HEK293 (cell line): ENCODE results near the gene CD164.

Experiments used
- CTCF ChIA-PET: fragments of 350-600 bp; formaldehyde crosslinking; extraction: SDS; loops from one replicate; lab custom pipeline; 2021; ENCODE audit warnings: antibody characterized with exemption; lab: Yijun Ruan, JAX
- POLR2A ChIA-PET: fragments of 300-600 bp; formaldehyde crosslinking; extraction: SDS; loops from one replicate; lab custom pipeline; 2020; ENCODE audit warnings: antibody characterized with exemption, inconsistent platforms; lab: Yijun Ruan, JAX
- H3K27ac ChIP-seq: fragments of 200-500 bp; sonication (Bioruptor generic); 2 replicates; pipeline ENCODE4 v1.5.1; 2014; ENCODE audit warnings: low read depth, low read length, control low read depth, inconsistent platforms; ENCODE audit errors: extremely low read depth
- H3K36me3 ChIP-seq, 2 experiments: fragments of 200-500 bp in 1 of 2; sonication (Bioruptor generic) in 1 of 2; 1 replicate in 1 of 2; 2 replicates in 1 of 2; pipeline ENCODE4 v1.5.1; 2014 to 2017; ENCODE audit warnings: inconsistent platforms in 2 of 2, low read length in 2 of 2; ENCODE audit not compliant: control insufficient read depth in 2 of 2, insufficient read depth in 1 of 2
- H3K4me1 ChIP-seq: fragments of 200-500 bp; sonication (Bioruptor generic); 2 replicates; pipeline ENCODE4 v1.5.1; 2014; ENCODE audit warnings: mild to moderate bottlenecking, low read length, inconsistent platforms; ENCODE audit not compliant: control insufficient read depth, insufficient read depth
- H3K4me3 ChIP-seq: 2 replicates; pipeline ENCODE4 v1.5.1; 2011; ENCODE audit warnings: low read depth, mild to moderate bottlenecking, control low read depth, low read length, moderate library complexity
- H3K9me3 ChIP-seq: fragments of 200-500 bp; sonication (Bioruptor generic); 2 replicates; pipeline ENCODE4 v1.5.1; 2014; ENCODE audit warnings: low read depth, low read length, inconsistent platforms; ENCODE audit not compliant: control insufficient read depth, insufficient read depth
- GFI1B ChIP-seq: fragments of 450-650 bp; formaldehyde crosslinking; IDR thresholded peaks from 2 replicates; pipeline ENCODE4 v1.5.1; 2016; ENCODE audit warnings: missing biosample characterization, missing genetic modification characterization
- PRDM1 ChIP-seq: fragments of 450-650 bp; formaldehyde crosslinking; IDR thresholded peaks from 2 replicates; pipeline ENCODE4; 2016; ENCODE audit warnings: missing biosample characterization, missing genetic modification characterization
- SETDB1 ChIP-seq: IDR thresholded peaks from one replicate; pipeline ENCODE4 v1.6.1; 2017; ENCODE audit warnings: mild to moderate bottlenecking, low read length, moderate library complexity, mixed read lengths; ENCODE audit not compliant: insufficient read length
- ZNF10 ChIP-seq: fragments of 450-650 bp; formaldehyde crosslinking; IDR thresholded peaks from 2 replicates; pipeline ENCODE4 v1.5.1; 2017; ENCODE audit warnings: missing biosample characterization, missing genetic modification characterization
- ZNF121 ChIP-seq: fragments of 450-650 bp; formaldehyde crosslinking; IDR thresholded peaks from 2 replicates; pipeline ENCODE4 v1.5.1; 2016; ENCODE audit warnings: missing biosample characterization, missing genetic modification characterization
- ZNF335 ChIP-seq: fragments of 450-650 bp; formaldehyde crosslinking; conservative IDR thresholded peaks from 2 replicates; pipeline ENCODE4 v1.5.1; 2016; ENCODE audit warnings: missing biosample characterization, missing genetic modification characterization
- ZNF48 ChIP-seq: fragments of 450-650 bp; formaldehyde crosslinking; IDR thresholded peaks from 2 replicates; pipeline ENCODE4 v1.5.1; 2016; ENCODE audit warnings: missing biosample characterization, missing genetic modification characterization
- ZNF555 ChIP-seq: fragments of 450-650 bp; formaldehyde crosslinking; conservative IDR thresholded peaks from 2 replicates; pipeline ENCODE4 v1.5.1; 2017; ENCODE audit warnings: missing biosample characterization, mild to moderate bottlenecking, missing genetic modification characterization, inconsistent platforms
- ZNF660 ChIP-seq: fragments of 450-650 bp; IDR thresholded peaks from 2 replicates; pipeline ENCODE4 v1.5.1; 2018; ENCODE audit warnings: missing biosample characterization, mild to moderate bottlenecking, missing genetic modification characterization
- ZNF670 ChIP-seq: fragments of 450-650 bp; formaldehyde crosslinking; IDR thresholded peaks from 2 replicates; pipeline ENCODE4 v1.5.1; 2016; ENCODE audit warnings: missing biosample characterization, missing genetic modification characterization, low read depth
- ZXDB ChIP-seq: fragments of 450-650 bp; formaldehyde crosslinking; IDR thresholded peaks from 2 replicates; pipeline ENCODE4 v1.5.1; 2016; ENCODE audit warnings: missing biosample characterization, missing genetic modification characterization
- TF ChIP-seq, protein P1 (sequence below): fragments of 450-650 bp; formaldehyde crosslinking; IDR thresholded peaks from 2 replicates; pipeline ENCODE4 v1.5.1; 2016; ENCODE audit warnings: missing biosample characterization, missing genetic modification characterization, borderline replicate concordance
- TF ChIP-seq, protein P2 (sequence below): fragments of 450-650 bp; formaldehyde crosslinking; IDR thresholded peaks from 2 replicates; pipeline ENCODE4 v1.5.1; 2016; ENCODE audit warnings: missing biosample characterization, missing genetic modification characterization
- TF ChIP-seq, protein P3 (sequence below): IDR thresholded peaks from 2 replicates; pipeline ENCODE4 v1.6.1; 2011; ENCODE audit warnings: mild to moderate bottlenecking, low read depth, low read length, borderline replicate concordance
- TF ChIP-seq, protein P4 (sequence below): fragments of 450-650 bp; formaldehyde crosslinking; IDR thresholded peaks from 2 replicates; pipeline ENCODE4 v1.5.1; 2016; ENCODE audit warnings: missing biosample characterization, missing genetic modification characterization, borderline replicate concordance

Gene CD164

DNA sequence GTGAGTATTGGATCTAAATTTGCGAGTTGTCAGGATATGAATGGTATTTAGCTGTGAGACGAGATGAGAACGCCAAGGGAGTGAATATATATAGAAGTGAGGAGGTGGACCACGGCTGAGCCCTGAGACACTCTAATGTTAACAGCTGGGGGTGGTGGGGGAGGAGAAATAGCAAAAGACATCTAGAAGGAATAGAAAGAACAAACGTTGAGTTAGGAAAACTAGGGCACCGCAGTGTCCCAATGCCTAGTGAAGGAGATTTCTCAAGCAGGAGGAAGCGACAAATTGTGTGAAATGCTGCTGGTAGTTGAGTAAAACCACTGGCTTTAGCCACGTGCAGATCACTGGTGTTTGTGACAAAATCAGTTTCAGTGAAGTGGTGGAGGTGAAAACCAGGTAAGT lies 56.9 kb downstream of the CD164 start (continued):
- TF ChIP-seq ZNF48 (no peak), SETDB1 (no peak), ZNF670 (tag by site-specific recombination) (no peak), GFI1B (tag by site-specific recombination) (no peak), ZNF555 (tag by site-specific recombination) (no peak), ZNF10 (tag by site-specific recombination) (no peak)
- TF ChIP-seq, protein P1, sequence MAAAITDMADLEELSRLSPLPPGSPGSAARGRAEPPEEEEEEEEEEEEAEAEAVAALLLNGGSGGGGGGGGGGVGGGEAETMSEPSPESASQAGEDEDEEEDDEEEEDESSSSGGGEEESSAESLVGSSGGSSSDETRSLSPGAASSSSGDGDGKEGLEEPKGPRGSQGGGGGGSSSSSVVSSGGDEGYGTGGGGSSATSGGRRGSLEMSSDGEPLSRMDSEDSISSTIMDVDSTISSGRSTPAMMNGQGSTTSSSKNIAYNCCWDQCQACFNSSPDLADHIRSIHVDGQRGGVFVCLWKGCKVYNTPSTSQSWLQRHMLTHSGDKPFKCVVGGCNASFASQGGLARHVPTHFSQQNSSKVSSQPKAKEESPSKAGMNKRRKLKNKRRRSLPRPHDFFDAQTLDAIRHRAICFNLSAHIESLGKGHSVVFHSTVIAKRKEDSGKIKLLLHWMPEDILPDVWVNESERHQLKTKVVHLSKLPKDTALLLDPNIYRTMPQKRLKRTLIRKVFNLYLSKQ, result no peak

DNA sequence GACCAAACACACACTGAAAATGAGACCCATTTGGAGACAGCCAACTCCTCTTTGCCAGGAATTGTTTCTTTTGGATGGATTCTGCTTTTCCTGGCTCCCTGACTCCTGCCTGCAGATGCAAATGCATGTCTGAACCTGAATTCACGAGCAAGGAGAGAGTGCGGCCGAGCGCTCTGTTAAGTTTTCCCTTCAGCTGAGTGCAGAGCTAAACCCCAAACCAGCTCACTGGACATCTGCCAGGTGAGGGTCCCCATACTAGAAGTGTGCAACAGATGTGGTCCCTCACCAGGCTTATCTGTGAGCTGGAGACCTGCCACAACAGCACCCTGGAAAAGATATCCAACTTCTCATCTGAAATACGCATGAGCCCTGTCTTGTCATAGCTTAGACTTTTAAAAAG lies 59.0 kb downstream of the CD164 start:
- no peaks in the 10 kb centered on the region for H3K36me3 ChIP-seq
- H3K9me3 ChIP-seq, result no peaks in the 10 kb centered on the region
- H3K27ac ChIP-seq, result no peak overlapping the region
- H3K4me3 ChIP-seq, result no peak overlapping the region
- ChIA-PET CTCF (no interaction called here), POLR2A (no interaction called here)
- no peaks in the 10 kb centered on the region for H3K4me1 ChIP-seq
- TF ChIP-seq ZNF121 (tag by site-specific recombination) (no peak), ZNF660 (tag by site-specific recombination) (no peak), ZNF335 (tag by site-specific recombination) (no peak), ZXDB (tag by site-specific recombination) (no peak), PRDM1 (tag by site-specific recombination) (no peak)
- TF ChIP-seq, protein P2, sequence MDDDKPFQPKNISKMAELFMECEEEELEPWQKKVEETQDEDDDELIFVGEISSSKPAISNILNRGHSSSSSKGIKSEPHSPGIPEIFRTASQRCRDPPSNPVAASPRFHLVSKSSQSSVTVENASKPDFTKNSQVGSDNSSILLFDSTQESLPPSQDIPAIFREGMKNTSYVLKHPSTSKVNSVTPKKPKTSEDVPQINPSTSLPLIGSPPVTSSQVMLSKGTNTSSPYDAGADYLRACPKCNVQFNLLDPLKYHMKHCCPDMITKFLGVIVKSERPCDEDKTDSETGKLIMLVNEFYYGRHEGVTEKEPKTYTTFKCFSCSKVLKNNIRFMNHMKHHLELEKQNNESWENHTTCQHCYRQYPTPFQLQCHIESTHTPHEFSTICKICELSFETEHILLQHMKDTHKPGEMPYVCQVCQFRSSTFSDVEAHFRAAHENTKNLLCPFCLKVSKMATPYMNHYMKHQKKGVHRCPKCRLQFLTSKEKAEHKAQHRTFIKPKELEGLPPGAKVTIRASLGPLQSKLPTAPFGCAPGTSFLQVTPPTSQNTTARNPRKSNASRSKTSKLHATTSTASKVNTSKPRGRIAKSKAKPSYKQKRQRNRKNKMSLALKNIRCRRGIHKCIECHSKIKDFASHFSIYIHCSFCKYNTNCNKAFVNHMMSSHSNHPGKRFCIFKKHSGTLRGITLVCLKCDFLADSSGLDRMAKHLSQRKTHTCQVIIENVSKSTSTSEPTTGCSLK (tag by site-specific recombination), result no peak
- TF ChIP-seq, protein P3, sequence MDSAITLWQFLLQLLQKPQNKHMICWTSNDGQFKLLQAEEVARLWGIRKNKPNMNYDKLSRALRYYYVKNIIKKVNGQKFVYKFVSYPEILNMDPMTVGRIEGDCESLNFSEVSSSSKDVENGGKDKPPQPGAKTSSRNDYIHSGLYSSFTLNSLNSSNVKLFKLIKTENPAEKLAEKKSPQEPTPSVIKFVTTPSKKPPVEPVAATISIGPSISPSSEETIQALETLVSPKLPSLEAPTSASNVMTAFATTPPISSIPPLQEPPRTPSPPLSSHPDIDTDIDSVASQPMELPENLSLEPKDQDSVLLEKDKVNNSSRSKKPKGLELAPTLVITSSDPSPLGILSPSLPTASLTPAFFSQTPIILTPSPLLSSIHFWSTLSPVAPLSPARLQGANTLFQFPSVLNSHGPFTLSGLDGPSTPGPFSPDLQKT, result no peak
- TF ChIP-seq, protein P4, sequence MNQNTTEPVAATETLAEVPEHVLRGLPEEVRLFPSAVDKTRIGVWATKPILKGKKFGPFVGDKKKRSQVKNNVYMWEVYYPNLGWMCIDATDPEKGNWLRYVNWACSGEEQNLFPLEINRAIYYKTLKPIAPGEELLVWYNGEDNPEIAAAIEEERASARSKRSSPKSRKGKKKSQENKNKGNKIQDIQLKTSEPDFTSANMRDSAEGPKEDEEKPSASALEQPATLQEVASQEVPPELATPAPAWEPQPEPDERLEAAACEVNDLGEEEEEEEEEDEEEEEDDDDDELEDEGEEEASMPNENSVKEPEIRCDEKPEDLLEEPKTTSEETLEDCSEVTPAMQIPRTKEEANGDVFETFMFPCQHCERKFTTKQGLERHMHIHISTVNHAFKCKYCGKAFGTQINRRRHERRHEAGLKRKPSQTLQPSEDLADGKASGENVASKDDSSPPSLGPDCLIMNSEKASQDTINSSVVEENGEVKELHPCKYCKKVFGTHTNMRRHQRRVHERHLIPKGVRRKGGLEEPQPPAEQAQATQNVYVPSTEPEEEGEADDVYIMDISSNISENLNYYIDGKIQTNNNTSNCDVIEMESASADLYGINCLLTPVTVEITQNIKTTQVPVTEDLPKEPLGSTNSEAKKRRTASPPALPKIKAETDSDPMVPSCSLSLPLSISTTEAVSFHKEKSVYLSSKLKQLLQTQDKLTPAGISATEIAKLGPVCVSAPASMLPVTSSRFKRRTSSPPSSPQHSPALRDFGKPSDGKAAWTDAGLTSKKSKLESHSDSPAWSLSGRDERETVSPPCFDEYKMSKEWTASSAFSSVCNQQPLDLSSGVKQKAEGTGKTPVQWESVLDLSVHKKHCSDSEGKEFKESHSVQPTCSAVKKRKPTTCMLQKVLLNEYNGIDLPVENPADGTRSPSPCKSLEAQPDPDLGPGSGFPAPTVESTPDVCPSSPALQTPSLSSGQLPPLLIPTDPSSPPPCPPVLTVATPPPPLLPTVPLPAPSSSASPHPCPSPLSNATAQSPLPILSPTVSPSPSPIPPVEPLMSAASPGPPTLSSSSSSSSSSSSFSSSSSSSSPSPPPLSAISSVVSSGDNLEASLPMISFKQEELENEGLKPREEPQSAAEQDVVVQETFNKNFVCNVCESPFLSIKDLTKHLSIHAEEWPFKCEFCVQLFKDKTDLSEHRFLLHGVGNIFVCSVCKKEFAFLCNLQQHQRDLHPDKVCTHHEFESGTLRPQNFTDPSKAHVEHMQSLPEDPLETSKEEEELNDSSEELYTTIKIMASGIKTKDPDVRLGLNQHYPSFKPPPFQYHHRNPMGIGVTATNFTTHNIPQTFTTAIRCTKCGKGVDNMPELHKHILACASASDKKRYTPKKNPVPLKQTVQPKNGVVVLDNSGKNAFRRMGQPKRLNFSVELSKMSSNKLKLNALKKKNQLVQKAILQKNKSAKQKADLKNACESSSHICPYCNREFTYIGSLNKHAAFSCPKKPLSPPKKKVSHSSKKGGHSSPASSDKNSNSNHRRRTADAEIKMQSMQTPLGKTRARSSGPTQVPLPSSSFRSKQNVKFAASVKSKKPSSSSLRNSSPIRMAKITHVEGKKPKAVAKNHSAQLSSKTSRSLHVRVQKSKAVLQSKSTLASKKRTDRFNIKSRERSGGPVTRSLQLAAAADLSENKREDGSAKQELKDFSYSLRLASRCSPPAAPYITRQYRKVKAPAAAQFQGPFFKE (tag by site-specific recombination), result no peak
